Thyroid gland (tissue), 4 donors: ENCODE results near the gene WNT2.

Experiments used
- CTCF ChIP-seq, 6 experiments: fragments of 200-600 bp in 3 of 6; fragments of 450-650 bp in 3 of 6; sonication (generic) in 3 of 6; IDR thresholded peaks; one replicate each; pipeline ENCODE4 v1.5.1; 2016 to 2019; ENCODE audit warnings: antibody characterized with exemption in 6 of 6, mild to moderate bottlenecking in 2 of 6, inconsistent platforms in 1 of 6, moderate library complexity in 1 of 6
- POLR2A ChIP-seq, 2 donors: fragments of 450-650 bp; IDR thresholded peaks; one replicate each; pipeline ENCODE4 v1.6.1; 2017; ENCODE audit warnings: antibody characterized with exemption in 2 of 2, mild to moderate bottlenecking in 2 of 2, moderate library complexity in 1 of 2

GRCh38 chr7:117308891-117309290 lies 14.0 kb downstream of the WNT2 start:
- TF ChIP-seq CTCF (IDR thresholded peaks at IDR 0.05) (no peak), POLR2A (IDR thresholded peaks at IDR 0.05) (no peak)
